B cell (primary cell): ENCODE data around the gene ATF3. TPM values are rescaled to one million over a fixed set of nuclear protein-coding genes. Genes with fewer than 3 reads are reported as not detected.

Experiments
- ATAC-seq: fragments of 200-7000 bp; cut with Tn5 transposase; one replicate; pipeline ENCODE4 v1.10.0; 2021; ENCODE audit warnings: low read depth, mild to moderate bottlenecking, moderate number of reproducible peaks, moderate library complexity
- CTCF ChIA-PET: fragments of 350-600 bp; sonication (Branson Sonifier 250); formaldehyde crosslinking; loops from one replicate; lab custom pipeline; 2021; ENCODE audit warnings: antibody characterized with exemption, inconsistent platforms; lab: Charles Lee
- POLR2A ChIA-PET: fragments of 350-600 bp; sonication (Branson Sonifier 250); formaldehyde crosslinking; loops from one replicate; lab custom pipeline; 2021; ENCODE audit warnings: antibody characterized with exemption; lab: Charles Lee
- DNase-seq: peaks from one replicate; pipeline ENCODE4 v3.0.0; 2013
- H2AFZ ChIP-seq: 2 replicates; pipeline ENCODE4 v1.6.1; 2012; ENCODE audit warnings: mild to moderate bottlenecking, low read depth, low read length; ENCODE audit not compliant: insufficient read depth, poor library complexity, severe bottlenecking
- H3K27ac ChIP-seq, 2 donors: 1 replicate in 1 of 2; 2 replicates in 1 of 2; pipeline ENCODE4 v1.5.1; 2012 to 2013; ENCODE audit warnings: low read length in 2 of 2, mild to moderate bottlenecking in 2 of 2, moderate library complexity in 1 of 2
- H3K27me3 ChIP-seq, 4 experiments: fragments of 200-600 bp in 1 of 4; sonication (generic) in 1 of 4; replicated peaks in 1 of 4; 1 replicate in 2 of 4; 2 replicates in 2 of 4; pipeline versions ENCODE4 v1.6.1 to v1.7.0; 2013 to 2016; ENCODE audit warnings: low read length in 3 of 4, mild to moderate bottlenecking in 2 of 4, mixed read lengths in 1 of 4, moderate library complexity in 1 of 4; ENCODE audit not compliant: insufficient read depth in 4 of 4, control insufficient read depth in 3 of 4; ENCODE audit errors: control extremely low read depth in 1 of 4
- H3K36me3 ChIP-seq, 2 experiments: replicated peaks in 1 of 2; 1 replicate in 1 of 2; 2 replicates in 1 of 2; pipeline versions ENCODE4 v1.6.1 to v1.7.1; 2013; ENCODE audit warnings: low read length in 1 of 2; ENCODE audit not compliant: insufficient read depth in 2 of 2, control insufficient read depth in 1 of 2; ENCODE audit errors: control extremely low read depth in 1 of 2, extremely low read depth in 1 of 2
- H3K4me1 ChIP-seq, 2 donors: fragments of 200-600 bp in 1 of 2; sonication (generic) in 1 of 2; 1 replicate in 1 of 2; 2 replicates in 1 of 2; pipeline versions ENCODE4 v1.5.1 to v1.6.1; 2013 to 2017; ENCODE audit warnings: low read length in 2 of 2; ENCODE audit not compliant: control insufficient read depth in 2 of 2, insufficient read depth in 2 of 2
- H3K4me2 ChIP-seq: replicated peaks from 2 replicates; pipeline ENCODE3; 2012; ENCODE audit warnings: mild to moderate bottlenecking, low read depth, low read length; ENCODE audit not compliant: poor library complexity, severe bottlenecking
- H3K4me3 ChIP-seq, 5 experiments: fragments of 200-600 bp in 1 of 5; sonication (generic) in 1 of 5; 1 replicate in 3 of 5; 2 replicates in 2 of 5; pipeline versions ENCODE4 v1.5.1 to v1.7.0; 2011 to 2016; ENCODE audit warnings: low read length in 4 of 5, mild to moderate bottlenecking in 4 of 5, low read depth in 2 of 5, control low read depth in 1 of 5, moderate library complexity in 1 of 5; ENCODE audit not compliant: insufficient read depth in 1 of 5; ENCODE audit errors: control extremely low read depth in 1 of 5, extremely low read depth in 1 of 5
- H3K79me2 ChIP-seq: fragments of 200-600 bp; sonication (generic); one replicate; pipeline ENCODE4 v1.6.0; 2016; ENCODE audit warnings: low read length; ENCODE audit not compliant: control insufficient read depth, insufficient read depth
- H3K9ac ChIP-seq: fragments of 200-600 bp; sonication (generic); 2 replicates; pipeline ENCODE4 v1.6.1; 2017; ENCODE audit warnings: mild to moderate bottlenecking, low read length, moderate library complexity
- H3K9me3 ChIP-seq, 3 donors: one replicate each; pipeline versions ENCODE4 v1.6.1 to v1.7.1; 2013; ENCODE audit warnings: low read length in 2 of 3; ENCODE audit not compliant: control insufficient read depth in 2 of 3, insufficient read depth in 1 of 3; ENCODE audit errors: control extremely low read depth in 1 of 3
- H4K20me1 ChIP-seq: 2 replicates; pipeline ENCODE4 v1.6.0; 2012; ENCODE audit warnings: mild to moderate bottlenecking, low read length; ENCODE audit not compliant: insufficient read depth, control insufficient read depth, poor library complexity, severe bottlenecking
- H3K27ac Mint-ChIP-seq: one replicate; pipeline ENCODE4 v1.8.0; 2021; ENCODE audit warnings: mixed read lengths
- H3K27me3 Mint-ChIP-seq: one replicate; pipeline ENCODE4 v1.8.0; 2021; ENCODE audit warnings: mixed read lengths
- H3K4me1 Mint-ChIP-seq: one replicate; pipeline ENCODE4 v1.8.0; 2021; ENCODE audit warnings: mixed read lengths
- H3K4me3 Mint-ChIP-seq: one replicate; pipeline ENCODE4 v1.8.0; 2021; ENCODE audit warnings: mixed read lengths
- H3K9me3 Mint-ChIP-seq: one replicate; pipeline ENCODE4 v1.8.0; 2022; ENCODE audit warnings: mixed read lengths; ENCODE audit not compliant: insufficient read depth
- CTCF ChIP-seq: fragments of 200-600 bp; IDR thresholded peaks from one replicate; pipeline ENCODE4 v1.8.0; 2022; ENCODE audit warnings: antibody characterized with exemption, mild to moderate bottlenecking
- EZH2 ChIP-seq: IDR thresholded peaks from 2 replicates; pipeline ENCODE4 v1.6.1; 2012; ENCODE audit warnings: borderline replicate concordance, low read depth, mild to moderate bottlenecking, moderate library complexity, low read length; ENCODE audit not compliant: insufficient read depth, poor library complexity, severe bottlenecking
- WGBS: methylation state at CpG from one replicate; pipeline ENCODE4 v1.1.5; 2013; ENCODE audit warnings: missing lambda C conversion rate; ENCODE audit not compliant: insufficient coverage; 5-methylcytosine and 5-hydroxymethylcytosine counted together
- intact Hi-C: fragments of 100-400 bp; cut with micrococcal nuclease; formaldehyde crosslinking; loops from one replicate; pipeline ENCODE4 v1.10.0; 2022
- polyA plus RNA-seq: library from polyadenylated mRNA; depleted of rRNA; stranded (reverse); fragments of >200 nt; gene quantifications from 2 replicates; pipeline ENCODE4 v1.2.3, GENCODE V29; 2012
- total RNA-seq, 2 donors: library from RNA; stranded (reverse); fragments of 120-200 nt in 1 of 2; gene quantifications; 1 replicate in 1 of 2; 2 replicates in 1 of 2; pipeline versions ENCODE4 v1.2.3 to v1.2.4, GENCODE V29; 2013 to 2022

ATF3 gene
- total and polyA plus RNA-seq, 2 donors (not counting 1 experiment from before 2014, with no cell fraction given): 4.5 to 42.3 TPM

DNA sequence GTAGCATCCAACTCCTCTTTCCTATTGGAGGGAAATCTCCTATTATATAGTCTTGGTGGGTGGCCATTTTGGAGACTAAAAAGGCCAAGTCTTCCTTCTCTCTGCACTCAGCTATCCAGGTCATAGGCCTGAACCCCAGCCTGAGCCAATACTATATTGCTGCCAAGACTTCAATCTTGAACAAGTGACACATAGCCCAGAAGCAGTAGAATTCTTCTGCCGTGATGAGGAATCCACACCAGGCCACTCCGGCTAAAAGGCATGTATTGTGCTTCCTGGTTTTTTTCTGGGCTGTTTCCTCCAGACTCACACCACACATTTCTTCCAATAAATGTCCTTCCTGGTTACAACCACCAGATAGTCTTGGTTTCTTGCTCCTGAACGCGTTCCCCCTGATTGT is 43.0 kb downstream of the ATF3 start:
- no peak overlapping the region for H3K9ac ChIP-seq
- H3K79me2 ChIP-seq: no peaks in the 10 kb centered on the region
- H3K27ac Mint-ChIP-seq: no peak overlapping the region
- TF ChIP-seq EZH2 (no peak), CTCF (no peak)
- H3K36me3 ChIP-seq: no peaks in the 10 kb centered on the region
- peaks cover 0 to 3% of the 10 kb centered on the region in 2 donors for H3K4me1 ChIP-seq
- no peak overlapping the region for H2AFZ ChIP-seq
- H3K4me2 ChIP-seq: no peak overlapping the region
- H3K27me3 Mint-ChIP-seq: peaks cover 7% of the 10 kb centered on the region
- H4K20me1 ChIP-seq: no peaks in the 10 kb centered on the region
- POLR2A ChIA-PET: no interaction called here
- no peak overlapping the region for H3K27ac ChIP-seq
- no peaks in the 10 kb centered on the region for H3K9me3 Mint-ChIP-seq
- no peaks in the 10 kb centered on the region for H3K4me1 Mint-ChIP-seq
- H3K9me3 ChIP-seq: peaks cover 0 to 4% (median 0%) of the 10 kb centered on the region in 3 donors
- 100% methylated on average over 4 of the region's 4 CpGs for WGBS
- H3K27me3 ChIP-seq: peaks cover 0 to 14% (median 0%) of the 10 kb centered on the region in 4 experiments
- H3K4me3 ChIP-seq: no peak overlapping the region
- H3K4me3 Mint-ChIP-seq: no peak overlapping the region
- ATAC-seq: no peak
- CTCF ChIA-PET: interaction anchor here (0.6 to 4.2 kb wide), 3 partner anchors 14 to 911 kb away, joined by 3 to 14 read pairs (median 3); no protein-coding TSS in a partner anchor
- DNase-seq: no peak
- intact Hi-C loops: no loop called here

GRCh38 chr1:212651977-212652376 is 43.4 kb downstream of the ATF3 start:
- Histone ChIP-seq H3K27ac (no peak overlapping the region), H3K36me3 (no peaks in the 10 kb centered on the region), H3K4me2 (no peak overlapping the region), H3K4me3 (no peak overlapping the region), H3K27me3 (peaks cover 0 to 18% (median 0%) of the 10 kb centered on the region in 4 experiments), H2AFZ (no peak overlapping the region), H3K79me2 (no peaks in the 10 kb centered on the region), H3K9me3 (peaks cover 0 to 4% (median 0%) of the 10 kb centered on the region in 3 donors), H3K9ac (no peak overlapping the region), H4K20me1 (no peaks in the 10 kb centered on the region), H3K4me1 (peaks cover 0 to 3% of the 10 kb centered on the region in 2 donors)
- ChIA-PET CTCF (interaction anchor here (0.7 to 4.2 kb wide), 2 partner anchors 13 to 172 kb away, joined by 3 to 14 read pairs; no protein-coding TSS in a partner anchor), POLR2A (no interaction called here)
- ATAC-seq: no peak
- Mint-ChIP-seq H3K27ac (no peak overlapping the region), H3K27me3 (peaks cover 7% of the 10 kb centered on the region), H3K9me3 (no peaks in the 10 kb centered on the region), H3K4me3 (no peak overlapping the region), H3K4me1 (no peaks in the 10 kb centered on the region)
- DNase-seq: no peak
- intact Hi-C loops: no loop called here
- WGBS: 91% methylated on average over 1 of the region's 3 CpGs
- no peak for TF ChIP-seq CTCF
- TF ChIP-seq EZH2: no peak
